SU-DHL-6 (cell line): Measurements from ENCODE around the gene RTN4R.

ENCODE experiments used
- CTCF ChIP-seq: fragments of 200-600 bp; sonication (generic); IDR thresholded peaks from one replicate; pipeline ENCODE4 v1.5.1; 2017; ENCODE audit warnings: antibody characterized with exemption, mild to moderate bottlenecking, low read length, moderate library complexity; ENCODE audit not compliant: insufficient read depth, poor library complexity, severe bottlenecking
- EZH2phosphoT487 ChIP-seq: fragments of 200-600 bp; sonication (generic), shearing (Covaris generic); conservative IDR thresholded peaks from 2 replicates; pipeline ENCODE4 v1.6.1; 2018; ENCODE audit warnings: mild to moderate bottlenecking, antibody characterized with exemption, low read length, moderate library complexity, mixed read lengths

- TF ChIP-seq CTCF, result no peak
- TF ChIP-seq EZH2phosphoT487, result no peak
Measured at GRCh38 chr22:20192972-20193760, 75.0 kb downstream of the RTN4R start.
